GM23248 (cell line): ENCODE data around the gene MYO1E.

Experiments
- EZH2 ChIP-seq: fragments of 200-600 bp; sonication (generic); IDR thresholded peaks from 2 replicates; pipeline ENCODE4 v1.6.1; 2018; ENCODE audit warnings: antibody characterized with exemption, mild to moderate bottlenecking; ENCODE audit not compliant: insufficient read depth, poor library complexity, severe bottlenecking
- EZH2phosphoT487 ChIP-seq: fragments of 200-600 bp; sonication (generic); IDR thresholded peaks from 2 replicates; pipeline ENCODE4 v1.6.1; 2018; ENCODE audit warnings: antibody characterized with exemption, moderate library complexity, mild to moderate bottlenecking, low read depth; ENCODE audit not compliant: insufficient read depth

DNA sequence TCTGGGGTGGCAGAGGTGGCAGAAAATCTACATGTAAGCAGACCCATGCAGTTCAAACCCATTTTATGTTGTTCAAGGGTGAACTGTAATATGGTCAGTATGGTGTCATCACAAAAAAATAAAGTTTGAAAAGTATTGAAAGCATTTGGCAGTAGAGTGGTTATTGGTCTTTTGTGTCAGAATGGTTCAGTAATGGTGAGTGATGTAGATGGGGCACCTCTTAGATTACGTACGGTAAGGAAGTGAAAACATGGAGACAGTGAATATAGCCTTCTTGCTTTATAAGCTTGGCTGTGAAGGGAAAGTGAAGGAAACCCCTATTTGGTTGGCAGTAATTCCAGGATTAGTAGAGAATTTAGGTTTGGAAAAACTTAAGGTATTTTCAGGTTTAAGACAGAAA is 284.9 kb downstream of the MYO1E start:
- TF ChIP-seq EZH2 (no peak), EZH2phosphoT487 (no peak)
